T-helper 2 cell treated with Interferon-gamma antibody and Interleukin-4, amounts not matched to agents 100 ng/mL and 5 ng/mL, for 36 hours (primary cell): Measurements from ENCODE around the gene C4orf50. TPM values are rescaled to one million over a fixed set of nuclear protein-coding genes. Genes with fewer than 3 reads are reported as not detected.
"Not testable (repeated sequence)": the region's sequence is repeated elsewhere in the genome, so short reads cannot be mapped to it uniquely, and the experiment has no call there.

Experiments
- intact Hi-C: fragments of 100-400 bp; cut with micrococcal nuclease; formaldehyde crosslinking; loops from one replicate; pipeline ENCODE4 v1.15.1; 2023
- total RNA-seq: library from RNA; stranded (reverse); gene quantifications from 2 replicates; pipeline ENCODE4 v1.2.3, GENCODE V29; 2022

C4orf50 gene
- total RNA-seq, 1 donor from 2014 or later, result 0.66 TPM

GRCh38 chr4:5993876-5994811 is 24.1 kb downstream of the C4orf50 start:
- intact Hi-C loops, result no loop called here

- intact Hi-C loops, result not testable (repeated sequence)
These were observed 24.9 kb downstream of the C4orf50 start for GRCh38 chr4:5993346-5993745.

GRCh38 chr4:5992828-5993321 is 25.4 kb downstream of the C4orf50 start:
- intact Hi-C loops, result no loop called here

- intact Hi-C loops, result no loop called here
These were observed 25.9 kb downstream of the C4orf50 start for GRCh38 chr4:5992171-5992827.

GRCh38 chr4:5991405-5991804 is 26.8 kb downstream of the C4orf50 start:
- intact Hi-C loops, result no loop called here

GRCh38 chr4:5990446-5991160 is 27.6 kb downstream of the C4orf50 start:
- intact Hi-C loops, result no loop called here

- intact Hi-C loops, result no loop called here
These were observed 28.7 kb downstream of the C4orf50 start for GRCh38 chr4:5989236-5990225.

- intact Hi-C loops, result no loop called here
These were observed 30.0 kb downstream of the C4orf50 start for GRCh38 chr4:5988086-5988845.

GRCh38 chr4:5984843-5985242 is 33.4 kb downstream of the C4orf50 start:
- intact Hi-C loops, result no loop called here

- intact Hi-C loops, result no loop called here
These were observed 35.9 kb downstream of the C4orf50 start for GRCh38 chr4:5982156-5982973.

GRCh38 chr4:5980436-5981155 is 37.6 kb downstream of the C4orf50 start:
- intact Hi-C loops, result no loop called here

GRCh38 chr4:5979981-5980380 is 38.2 kb downstream of the C4orf50 start:
- intact Hi-C loops, result no loop called here

GRCh38 chr4:5976921-5977320 is 41.3 kb downstream of the C4orf50 start:
- intact Hi-C loops, result no loop called here

- intact Hi-C loops, result no loop called here
These were observed 41.8 kb downstream of the C4orf50 start for GRCh38 chr4:5976431-5976830.

- intact Hi-C loops, result no loop called here
These were observed 43.9 kb downstream of the C4orf50 start for GRCh38 chr4:5974321-5974720.

GRCh38 chr4:5973486-5974220 is 44.6 kb downstream of the C4orf50 start:
- intact Hi-C loops, result no loop called here

- intact Hi-C loops, result no loop called here
These were observed 45.2 kb downstream of the C4orf50 start for GRCh38 chr4:5973033-5973432.

- intact Hi-C loops, result no loop called here
These were observed 45.7 kb downstream of the C4orf50 start for GRCh38 chr4:5972571-5972970.
